Tongue (tissue), 2 donors: ENCODE results near the gene CADM3. TPM values are rescaled to one million over a fixed set of nuclear protein-coding genes. Genes with fewer than 3 reads are reported as not detected.

Source experiments
- DNase-seq: peaks from one replicate; pipeline ENCODE4 v3.0.0-alpha.2; 2015
- total RNA-seq: library from RNA; depleted of rRNA; stranded (reverse); fragments of >200 nt; gene quantifications from one replicate; pipeline ENCODE4 v1.2.3, GENCODE V29; 2014

Gene CADM3
- total RNA-seq, result 0.41 TPM

GRCh38 chr1:159171254-159171687 lies at the start of gene CADM3:
Gene CADM3 (plus strand): TSS chr1:159171615. CDS start chr1:159171766, 151 bp downstream.
- DNase-seq, result no peak

DNA sequence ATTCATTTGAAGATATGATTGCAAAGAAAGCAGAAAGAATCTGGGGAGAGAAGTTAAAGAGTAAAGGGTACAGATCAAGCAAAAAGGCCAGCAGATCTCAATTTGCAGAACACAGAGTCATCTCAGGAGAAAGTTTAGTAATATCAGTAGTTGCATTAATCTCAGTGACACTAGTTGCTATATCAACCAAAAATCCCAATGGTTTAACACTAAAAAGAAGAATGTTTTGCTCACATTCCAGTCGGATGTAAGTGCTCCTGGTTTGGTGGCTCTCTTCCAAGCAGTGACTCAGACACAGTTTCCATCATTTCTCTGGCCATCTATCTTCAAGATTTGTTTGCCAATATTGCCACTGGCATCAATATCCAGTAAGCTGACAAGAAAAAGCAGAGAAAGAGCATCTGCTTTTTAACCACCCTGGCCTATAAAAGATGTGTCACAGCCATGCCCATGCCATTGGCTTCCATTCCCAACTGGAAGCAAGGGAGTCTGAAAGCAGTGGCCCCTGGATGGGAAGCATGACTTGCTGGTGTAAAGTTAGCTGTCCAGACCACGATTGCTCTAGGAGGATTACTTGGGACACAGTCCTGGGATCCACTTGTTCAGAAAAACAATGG lies 49.3 kb upstream of the CADM3 start:
- no peak for DNase-seq

DNA sequence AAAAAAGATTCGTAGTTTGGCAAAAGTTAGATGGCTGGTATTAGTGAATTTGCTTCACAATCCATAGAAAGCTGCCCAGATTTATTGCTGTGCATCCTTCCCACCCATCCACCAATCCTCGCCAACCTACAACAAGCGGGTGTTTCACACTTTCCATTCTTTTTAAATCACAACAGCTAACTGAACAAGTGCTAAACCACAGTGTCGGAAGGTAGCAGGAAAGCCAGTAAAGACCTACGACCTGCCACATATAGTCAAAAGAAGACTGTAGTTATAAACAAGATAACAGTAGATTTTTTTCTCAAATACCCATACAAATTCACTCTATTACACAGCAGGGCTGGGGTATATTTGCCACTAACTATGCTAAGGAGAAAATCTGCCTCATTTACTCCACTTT lies 47.8 kb upstream of the CADM3 start:
- DNase-seq, result no peak

- peak; percentile 70 for DNase-seq
Measured at GRCh38 chr1:159132271-159132881, 39.0 kb upstream of the CADM3 start.

- no peak for DNase-seq
Measured at GRCh38 chr1:159140474-159140873, 30.9 kb upstream of the CADM3 start.

DNA sequence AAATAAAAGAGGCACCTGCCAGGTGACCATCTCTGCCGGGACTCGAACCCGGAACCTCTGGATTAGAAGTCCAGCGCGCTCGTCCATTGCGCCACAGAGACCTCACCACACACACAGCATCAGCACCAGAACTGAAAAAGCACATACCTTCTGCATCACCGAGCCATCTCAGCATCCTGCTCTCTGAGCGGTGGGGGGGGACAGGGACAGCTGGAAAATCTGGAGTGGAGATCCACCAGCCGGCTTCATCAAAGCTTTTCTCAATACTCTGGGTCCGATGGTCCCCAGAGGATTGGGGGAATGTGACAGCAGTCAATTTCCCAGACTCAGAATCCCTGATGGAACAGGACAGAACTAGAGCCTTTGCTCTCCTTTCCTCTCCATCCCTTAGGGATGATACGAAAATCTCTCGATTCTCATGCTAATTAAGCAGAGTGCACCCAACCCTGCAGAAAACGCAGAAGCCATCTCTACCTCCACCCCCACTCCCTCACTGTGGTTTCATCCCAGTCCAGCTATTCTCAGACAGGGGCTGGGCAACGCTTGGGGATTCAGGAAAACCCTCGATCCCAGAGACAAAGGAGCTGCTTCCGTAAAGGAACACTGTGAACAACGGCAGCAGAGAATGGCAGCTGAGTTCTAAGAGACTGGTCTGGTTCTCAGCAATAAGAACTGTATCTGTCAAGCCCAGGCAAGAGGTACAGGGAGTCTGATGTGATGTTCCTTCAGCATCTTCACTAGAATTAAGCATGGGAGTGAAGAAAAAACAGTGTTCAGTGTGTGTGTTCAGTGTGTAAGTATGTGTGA lies 29.6 kb upstream of the CADM3 start:
- no peak for DNase-seq

- no peak for DNase-seq
Measured at GRCh38 chr1:159142391-159142663, 29.1 kb upstream of the CADM3 start.

DNA sequence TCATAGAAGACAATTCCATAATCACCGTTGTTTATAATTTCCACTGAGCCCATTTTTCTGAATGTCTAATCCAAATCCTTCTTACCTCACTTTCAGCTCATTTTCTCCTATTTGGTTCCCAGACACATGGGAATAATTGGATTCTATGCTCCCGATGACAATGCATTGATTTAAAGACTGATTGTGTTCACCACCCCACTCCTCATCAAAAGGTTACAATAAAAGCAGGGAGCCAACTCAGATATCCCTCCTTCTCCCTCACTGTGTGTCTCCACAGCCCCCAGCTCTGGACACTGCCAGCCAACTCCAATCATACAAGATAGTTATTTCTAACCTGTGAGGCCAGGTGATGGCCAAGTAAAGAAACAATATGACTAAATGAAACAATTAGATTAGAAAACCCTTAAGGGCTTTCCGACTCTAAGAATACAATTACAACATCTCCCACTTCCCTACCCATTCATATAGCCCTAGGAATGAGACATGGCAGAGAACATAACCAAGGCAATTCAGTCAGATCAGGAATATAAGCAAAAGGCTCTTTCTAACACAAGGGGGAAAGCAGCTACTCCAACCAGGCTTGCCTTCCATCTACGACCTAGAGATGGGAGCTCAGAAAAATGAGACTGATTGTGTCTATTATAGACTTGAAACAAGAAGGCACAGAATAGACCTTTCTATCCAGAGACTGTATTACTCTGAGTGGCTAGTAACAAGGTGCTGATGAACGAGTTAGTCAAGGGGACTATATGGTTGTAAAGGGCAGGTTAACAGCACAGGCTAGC lies 28.5 kb upstream of the CADM3 start:
- no peak for DNase-seq

GRCh38 chr1:159144571-159144970 lies 26.8 kb upstream of the CADM3 start:
- DNase-seq, result no peak

DNA sequence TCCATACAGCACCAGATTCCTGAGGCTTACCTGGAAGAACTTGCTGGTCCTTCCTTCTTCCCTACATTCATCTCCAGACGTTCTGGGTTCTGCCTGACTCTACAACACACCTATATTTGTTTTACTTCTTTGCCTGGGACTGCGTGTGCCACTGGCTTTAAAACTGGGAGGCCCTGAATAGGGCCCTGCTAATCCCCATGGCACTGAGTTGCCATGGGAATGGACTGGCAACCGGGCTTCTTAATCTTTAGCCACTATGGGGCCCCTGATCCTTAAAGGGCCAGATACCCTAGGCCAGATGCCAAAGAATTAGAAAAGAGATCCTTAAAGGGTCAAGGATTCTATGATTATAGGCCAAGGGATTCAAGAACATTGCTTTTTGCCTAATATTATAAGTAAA lies 24.4 kb upstream of the CADM3 start:
- no peak for DNase-seq

DNA sequence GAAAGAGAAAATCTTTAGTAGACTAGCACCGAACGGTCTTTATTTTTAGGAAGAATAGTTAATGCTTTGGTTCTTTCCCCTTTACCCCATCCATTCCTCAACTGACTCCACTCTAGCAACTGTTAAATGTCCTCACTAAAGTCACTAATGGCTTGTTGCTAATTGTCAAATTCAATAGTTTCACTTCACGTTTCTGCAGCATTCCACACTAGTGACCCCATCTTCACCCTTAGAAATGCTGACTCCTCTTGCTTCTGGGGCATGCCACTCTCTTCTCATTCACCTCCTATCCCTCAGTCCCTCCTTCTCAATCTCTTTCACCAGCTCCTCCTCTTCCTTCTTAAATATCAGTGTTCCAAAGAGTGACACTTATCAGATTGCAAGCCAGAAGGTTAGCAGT lies 19.4 kb upstream of the CADM3 start:
- DNase-seq, result no peak

- DNase-seq, result peak; percentile 91
Measured at GRCh38 chr1:159161001-159161718, 10.3 kb upstream of the CADM3 start.

DNA sequence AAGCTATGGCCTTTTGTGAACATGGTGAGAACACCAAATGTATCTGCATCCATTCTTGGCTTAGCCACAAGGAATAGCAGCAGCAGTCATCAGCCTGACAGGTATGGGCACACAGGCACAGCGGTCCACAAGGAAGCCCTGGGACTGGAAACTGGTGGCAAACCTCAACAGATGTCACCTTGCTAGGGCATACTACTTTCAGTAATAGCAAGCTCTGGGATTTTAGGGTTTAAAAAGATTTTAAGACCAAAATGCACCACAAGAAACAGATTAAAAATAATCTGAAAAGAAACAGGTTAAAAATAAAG lies 9.7 kb upstream of the CADM3 start:
- DNase-seq, result no peak

GRCh38 chr1:159162516-159163265 lies 8.7 kb upstream of the CADM3 start:
- no peak for DNase-seq

- DNase-seq, result no peak
Measured at GRCh38 chr1:159163614-159164228, 7.7 kb upstream of the CADM3 start.

GRCh38 chr1:159168043-159168442 lies 3.4 kb upstream of the CADM3 start:
- DNase-seq, result no peak

- DNase-seq, result no peak
Measured at GRCh38 chr1:159170639-159171038, 776 bp upstream of the CADM3 start.

DNA sequence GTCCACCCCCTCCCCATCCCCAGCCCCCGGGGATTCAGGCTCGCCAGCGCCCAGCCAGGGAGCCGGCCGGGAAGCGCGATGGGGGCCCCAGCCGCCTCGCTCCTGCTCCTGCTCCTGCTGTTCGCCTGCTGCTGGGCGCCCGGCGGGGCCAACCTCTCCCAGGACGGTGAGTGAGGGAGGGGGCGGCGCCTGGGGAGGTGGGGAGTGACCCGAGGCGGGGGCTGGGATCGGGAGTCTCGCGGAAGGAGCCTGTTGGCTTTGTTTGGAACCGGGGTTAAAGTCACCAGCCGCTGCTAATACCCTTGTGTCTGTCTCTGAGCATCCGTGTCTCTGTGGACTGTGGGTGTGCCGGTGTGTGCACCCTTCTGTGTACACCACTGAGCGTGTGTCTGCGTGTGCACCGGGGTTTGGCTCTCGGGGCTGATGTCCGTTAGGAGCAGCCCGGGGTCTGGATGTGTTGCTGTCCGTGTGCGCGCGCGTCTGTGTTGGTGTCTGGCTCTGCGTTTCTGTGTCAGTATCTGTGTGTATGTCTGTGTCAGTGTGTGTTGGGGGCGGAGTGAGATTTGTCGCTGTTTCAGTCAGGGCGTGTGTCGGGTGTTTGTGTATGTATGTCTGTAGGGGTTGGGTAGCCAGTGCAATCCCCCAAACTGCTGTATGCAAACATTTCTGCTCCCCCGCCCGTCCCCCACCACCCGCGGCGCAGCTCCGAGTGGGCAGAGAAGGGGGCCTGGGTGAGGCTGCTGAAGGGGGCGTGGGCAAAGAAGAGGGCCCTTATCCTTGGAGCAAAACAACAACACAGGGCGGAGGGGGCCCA lies 480 bp downstream of the CADM3 start:
- no peak for DNase-seq

DNA sequence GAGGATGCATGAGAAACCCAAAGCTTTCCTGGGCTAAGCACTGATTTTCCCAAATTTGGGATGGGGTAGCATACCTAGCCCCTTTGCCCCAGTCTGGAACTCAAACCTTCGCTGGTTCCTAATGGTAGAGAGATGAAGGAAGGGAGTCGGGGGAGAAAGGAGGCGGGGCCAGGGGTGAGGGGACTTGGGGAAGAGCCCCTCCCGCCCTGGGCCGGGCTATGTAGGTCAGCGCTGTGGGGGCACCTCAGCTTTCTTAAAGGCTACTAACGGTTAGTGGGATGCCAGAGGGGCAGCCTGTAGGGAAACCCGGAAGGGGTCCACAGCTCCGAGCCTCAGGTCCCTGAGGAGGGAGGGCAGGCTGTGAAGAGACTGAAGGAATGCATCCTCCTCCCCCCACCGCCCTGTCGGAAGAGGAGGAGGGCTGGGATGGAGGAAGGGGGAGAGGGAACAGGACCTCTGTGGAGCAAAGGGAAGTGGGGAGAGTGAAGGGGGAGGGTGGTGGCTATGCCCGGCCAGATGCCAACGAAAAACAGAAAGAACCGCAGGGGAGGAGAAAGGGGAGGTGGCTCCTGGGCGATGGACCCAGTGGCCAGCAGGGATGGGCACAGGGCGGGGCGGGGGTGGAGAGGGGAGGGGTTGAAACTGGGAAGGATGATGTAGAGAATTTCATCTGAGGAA lies 1.3 kb downstream of the CADM3 start:
- DNase-seq, result no peak

DNA sequence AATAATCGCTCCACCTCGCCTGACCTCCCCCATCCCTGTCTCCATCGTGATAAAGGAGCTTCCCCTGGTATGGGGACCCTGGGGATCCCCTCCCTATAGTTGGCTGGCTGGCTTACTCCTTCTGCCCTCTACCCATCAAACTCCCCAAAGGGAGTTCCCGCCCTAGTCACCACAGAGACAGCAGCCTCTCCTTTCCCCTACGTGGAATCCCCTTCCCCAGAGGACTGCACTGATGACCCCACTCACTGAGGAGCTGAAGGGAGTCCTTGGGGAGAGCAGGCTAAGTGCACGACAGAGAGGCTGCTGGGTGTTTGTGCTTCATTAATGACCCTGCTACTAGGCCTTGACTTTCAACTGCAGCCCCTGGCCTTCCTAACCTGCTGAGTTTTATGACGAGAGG lies 1.9 kb downstream of the CADM3 start:
- DNase-seq, result no peak
